GM06990 (cell line): ENCODE data around the gene HOXA6.

Experiments
- DNase-seq: peaks from one replicate; pipeline ENCODE4 v3.0.0-alpha.2; 2011; ENCODE audit not compliant: insufficient read length; ENCODE audit errors: extremely low read depth
- H3K27me3 ChIP-seq: replicated peaks from 2 replicates; pipeline ENCODE4 v1.6.0; 2011; ENCODE audit warnings: low read length; ENCODE audit not compliant: control insufficient read depth, insufficient read depth
- H3K36me3 ChIP-seq: 2 replicates; pipeline ENCODE4 v1.5.1; 2011; ENCODE audit warnings: low read length; ENCODE audit not compliant: control insufficient read depth, insufficient read depth
- H3K4me3 ChIP-seq: replicated peaks from 2 replicates; pipeline ENCODE4 v1.5.1; 2011; ENCODE audit warnings: low read depth, mild to moderate bottlenecking, control low read depth, low read length
- TF ChIP-seq, protein P1 (sequence below): IDR thresholded peaks from 2 replicates; pipeline ENCODE4 v1.5.1; 2011; ENCODE audit warnings: low read length, control low read depth, mild to moderate bottlenecking, inconsistent platforms; ENCODE audit not compliant: insufficient read depth, poor library complexity, severe bottlenecking

Gene HOXA6

DNA sequence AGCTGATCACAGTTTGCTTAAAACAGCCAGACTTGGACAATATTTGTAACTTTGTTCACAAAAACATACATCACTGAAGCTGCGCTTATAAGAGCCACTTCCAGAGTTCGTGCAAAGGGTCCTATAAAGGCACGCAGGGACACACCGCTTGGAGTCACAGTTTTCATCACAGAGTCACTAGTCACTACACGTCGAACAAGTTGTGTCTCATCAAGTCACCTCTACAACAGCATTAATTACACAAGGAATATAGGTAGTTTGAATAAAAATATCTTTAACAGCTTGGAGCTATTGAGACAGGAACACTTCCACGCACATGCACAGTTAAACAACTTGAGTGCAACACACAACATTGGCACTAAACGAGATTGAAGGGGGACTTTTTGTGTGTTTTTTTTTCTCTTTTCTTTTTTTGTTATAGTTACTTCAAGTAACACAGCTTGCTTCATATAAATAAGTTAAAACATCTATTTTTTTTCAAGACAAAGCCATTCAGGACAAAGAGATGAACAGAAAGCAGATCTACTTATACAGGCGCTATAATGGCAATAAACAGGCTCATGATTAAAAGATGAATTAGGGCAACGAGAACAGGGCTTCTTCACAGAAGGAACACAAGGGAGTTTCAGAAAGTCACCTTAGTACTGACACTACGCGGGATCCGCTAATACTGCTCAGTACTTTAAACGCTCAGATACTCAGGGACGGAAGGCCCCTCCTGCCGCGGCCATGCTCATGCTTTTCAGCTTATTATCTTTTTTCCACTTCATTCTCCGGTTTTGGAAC is 6.2 kb downstream of the HOXA6 start:
- no peak for DNase-seq
- no peaks in the 10 kb centered on the region for H3K36me3 ChIP-seq
- TF ChIP-seq, protein P1, sequence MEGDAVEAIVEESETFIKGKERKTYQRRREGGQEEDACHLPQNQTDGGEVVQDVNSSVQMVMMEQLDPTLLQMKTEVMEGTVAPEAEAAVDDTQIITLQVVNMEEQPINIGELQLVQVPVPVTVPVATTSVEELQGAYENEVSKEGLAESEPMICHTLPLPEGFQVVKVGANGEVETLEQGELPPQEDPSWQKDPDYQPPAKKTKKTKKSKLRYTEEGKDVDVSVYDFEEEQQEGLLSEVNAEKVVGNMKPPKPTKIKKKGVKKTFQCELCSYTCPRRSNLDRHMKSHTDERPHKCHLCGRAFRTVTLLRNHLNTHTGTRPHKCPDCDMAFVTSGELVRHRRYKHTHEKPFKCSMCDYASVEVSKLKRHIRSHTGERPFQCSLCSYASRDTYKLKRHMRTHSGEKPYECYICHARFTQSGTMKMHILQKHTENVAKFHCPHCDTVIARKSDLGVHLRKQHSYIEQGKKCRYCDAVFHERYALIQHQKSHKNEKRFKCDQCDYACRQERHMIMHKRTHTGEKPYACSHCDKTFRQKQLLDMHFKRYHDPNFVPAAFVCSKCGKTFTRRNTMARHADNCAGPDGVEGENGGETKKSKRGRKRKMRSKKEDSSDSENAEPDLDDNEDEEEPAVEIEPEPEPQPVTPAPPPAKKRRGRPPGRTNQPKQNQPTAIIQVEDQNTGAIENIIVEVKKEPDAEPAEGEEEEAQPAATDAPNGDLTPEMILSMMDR: no peak
- H3K4me3 ChIP-seq: no peak overlapping the region
- no peaks in the 10 kb centered on the region for H3K27me3 ChIP-seq

DNA sequence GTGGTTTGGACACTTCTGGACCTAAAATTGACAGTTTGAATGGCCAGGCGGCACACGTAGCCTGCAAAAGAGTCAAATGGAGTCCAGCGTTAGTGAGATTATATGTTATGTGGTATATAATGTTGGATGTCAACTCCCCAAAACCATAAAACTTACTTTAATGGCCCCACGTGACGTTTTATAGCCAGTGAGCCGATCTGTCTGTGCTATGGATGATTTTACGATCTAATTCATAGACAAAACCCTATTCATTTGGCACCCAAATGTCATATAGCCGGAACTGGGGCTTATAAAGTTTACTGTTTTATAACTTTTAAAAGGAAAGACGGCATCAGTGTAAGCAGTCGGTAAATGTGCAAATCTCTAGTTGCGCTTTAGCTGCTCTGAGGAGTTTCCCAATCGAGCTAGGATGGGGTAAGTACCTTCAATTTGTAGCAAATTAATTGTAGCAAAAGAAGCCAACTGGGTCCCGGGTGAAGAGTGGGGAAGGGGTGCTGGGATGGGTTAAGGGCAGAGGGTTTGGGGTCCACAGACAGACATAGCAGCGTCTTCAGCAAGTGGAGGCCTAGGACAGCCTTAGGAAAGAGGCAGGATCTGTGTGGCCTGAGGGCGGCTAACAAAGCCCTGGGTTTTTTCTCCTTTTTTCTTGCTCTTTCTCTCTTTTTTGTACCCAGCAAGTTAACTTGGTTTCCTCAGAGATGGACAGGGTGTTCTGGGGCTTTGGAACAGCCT is 7.3 kb downstream of the HOXA6 start:
- TF ChIP-seq, protein P1: no peak
- no peak for DNase-seq
- no peaks in the 10 kb centered on the region for H3K36me3 ChIP-seq
- no peak overlapping the region for H3K4me3 ChIP-seq
- no peaks in the 10 kb centered on the region for H3K27me3 ChIP-seq

DNA sequence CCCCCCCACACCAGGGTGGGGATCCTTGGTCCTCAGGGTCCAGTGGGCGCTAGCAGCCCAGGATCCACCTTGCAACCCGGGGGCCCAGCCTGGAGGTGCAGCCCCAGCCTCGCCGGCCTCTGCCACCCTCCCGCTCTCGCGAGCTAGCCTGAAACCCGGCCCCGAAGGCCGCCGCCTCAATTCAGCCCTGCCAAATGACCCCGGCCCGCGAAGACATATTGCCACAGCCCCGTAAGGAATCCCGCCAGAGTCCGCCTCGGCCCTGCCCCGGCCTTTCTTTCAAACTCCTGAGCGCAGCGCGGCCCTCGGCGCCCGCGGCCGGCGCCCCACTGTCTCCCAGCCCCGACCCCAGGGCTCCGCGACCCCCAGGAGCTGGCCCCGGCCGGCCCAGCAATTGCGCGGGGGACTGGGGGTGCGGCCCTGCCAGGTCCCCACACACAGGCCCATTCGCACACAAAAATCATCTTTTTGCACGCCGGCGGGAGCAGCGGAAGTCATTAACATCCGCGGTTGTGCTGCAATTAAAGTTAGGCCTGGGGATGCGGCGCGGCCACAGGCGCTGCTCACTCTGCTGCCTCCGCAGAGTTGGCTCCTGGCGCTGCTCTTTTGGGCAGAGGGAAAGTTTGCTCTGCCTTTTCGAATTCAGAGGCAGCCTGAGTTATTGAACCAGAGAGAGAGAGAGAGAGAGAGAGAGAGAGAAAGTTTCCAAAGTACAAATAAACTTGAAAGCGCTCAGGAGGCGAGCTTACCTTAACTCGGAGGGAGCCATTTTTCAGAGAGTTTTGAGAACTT is 8.0 kb downstream of the HOXA6 start:
- no peaks in the 10 kb centered on the region for H3K36me3 ChIP-seq
- DNase-seq: no peak
- H3K4me3 ChIP-seq: no peak overlapping the region
- TF ChIP-seq, protein P1: no peak
- H3K27me3 ChIP-seq: no peaks in the 10 kb centered on the region

DNA sequence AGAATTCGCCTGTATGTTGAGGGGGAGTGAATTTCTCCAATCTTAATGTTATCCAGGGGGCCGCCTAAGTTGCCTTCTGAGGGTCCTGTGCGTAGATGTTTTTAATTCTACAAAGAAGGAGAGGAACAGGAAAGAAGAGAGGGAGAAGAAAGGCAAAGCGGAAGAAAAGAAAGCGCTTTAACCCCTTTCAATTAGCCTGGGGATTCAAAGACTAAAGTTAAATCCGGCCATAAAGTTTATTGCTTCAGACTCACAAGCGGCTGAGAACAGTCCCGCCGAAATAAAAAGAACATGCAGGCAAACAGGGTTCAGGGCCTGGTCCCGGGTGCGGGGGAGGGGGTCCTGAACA is 8.6 kb downstream of the HOXA6 start:
- H3K27me3 ChIP-seq: no peaks in the 10 kb centered on the region
- no peak for DNase-seq
- TF ChIP-seq, protein P1: no peak
- H3K4me3 ChIP-seq: no peak overlapping the region
- no peaks in the 10 kb centered on the region for H3K36me3 ChIP-seq

DNA sequence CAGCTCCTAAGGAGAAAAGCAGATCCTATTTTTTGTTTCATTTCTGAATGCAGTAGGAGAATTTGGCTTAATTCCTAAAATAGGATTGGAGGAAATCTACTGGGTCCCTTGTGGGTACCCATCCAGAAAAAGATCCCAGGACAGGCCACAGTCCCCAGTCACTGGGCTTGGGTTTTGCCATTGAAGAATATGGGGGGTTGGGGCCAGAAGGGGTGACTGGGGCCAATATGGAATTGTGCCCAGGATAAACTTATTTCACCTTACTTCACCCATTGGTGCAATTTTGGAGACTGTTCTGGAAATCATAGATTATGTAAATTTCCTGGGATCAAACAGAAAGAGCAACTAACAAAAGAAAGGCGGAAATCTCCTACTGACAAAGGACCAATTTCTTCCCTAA is 9.1 kb downstream of the HOXA6 start:
- Histone ChIP-seq H3K27me3 (no peaks in the 10 kb centered on the region), H3K36me3 (no peaks in the 10 kb centered on the region), H3K4me3 (no peak overlapping the region)
- no peak for DNase-seq
- TF ChIP-seq, protein P1: no peak
